ENCODE results near the gene GPATCH8. TPM values are rescaled to one million over a fixed set of nuclear protein-coding genes. Genes with fewer than 3 reads are reported as not detected.

GPATCH8 gene
- total RNA-seq, 1 experiment from 2014 or later: 39.4 TPM

DNA sequence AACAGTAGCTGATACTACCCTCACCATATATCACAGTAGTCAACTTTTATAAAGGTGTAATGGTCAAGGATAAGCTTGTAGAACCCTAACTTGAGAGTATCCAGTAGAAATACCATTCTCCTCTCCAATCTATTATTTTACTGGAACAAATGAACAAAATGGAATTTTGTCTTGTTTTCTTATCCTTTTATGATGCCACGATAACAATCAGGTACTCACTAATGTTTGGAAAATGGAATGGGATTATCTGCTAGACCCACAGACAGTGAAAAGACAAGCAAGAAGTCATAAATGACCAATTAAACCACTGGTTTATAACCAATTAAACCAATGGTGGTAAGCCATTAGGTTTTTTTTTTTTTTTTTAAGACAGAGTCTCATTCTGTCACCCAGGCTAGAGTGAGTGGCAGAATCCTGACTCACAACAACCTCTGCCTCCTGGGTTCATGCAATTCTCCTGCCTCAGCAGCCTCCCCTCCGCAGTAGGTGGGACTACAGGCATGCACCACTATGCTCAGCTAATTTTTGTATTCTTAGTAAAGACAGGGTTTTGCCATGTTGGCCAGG lies 10.4 kb downstream of the GPATCH8 start:
- Histone ChIP-seq H3K4me1 (replicated peaks; ENCODE audit: insufficient read depth) (no peaks in the 10 kb centered on the region), H3K9me2 (ENCODE audit: insufficient read depth) (no peaks in the 10 kb centered on the region), H3K4me3 (no peak overlapping the region), H3K9me3 (ENCODE audit: insufficient read depth, low read depth) (no peaks in the 10 kb centered on the region), H3K79me2 (ENCODE audit: low read depth) (peaks cover 100% of the 10 kb centered on the region), H3F3A (ENCODE audit: insufficient read depth, low read depth) (no peaks in the 10 kb centered on the region; the same call in 1 of the 2 replicates), H3K36me3 (ENCODE audit: low read depth) (no peaks in the 10 kb centered on the region), H4K20me1 (ENCODE audit: insufficient read depth) (peaks cover 77% of the 10 kb centered on the region), H3K27ac (no peak overlapping the region), H3K4me2 (no peak overlapping the region), H3K27me3 (ENCODE audit: insufficient read depth, low read depth) (no peaks in the 10 kb centered on the region), H2AFZ (no peak overlapping the region)
- BruUV-seq (replicated peaks): no TSS peak
- TF ChIP-seq, protein P1, sequence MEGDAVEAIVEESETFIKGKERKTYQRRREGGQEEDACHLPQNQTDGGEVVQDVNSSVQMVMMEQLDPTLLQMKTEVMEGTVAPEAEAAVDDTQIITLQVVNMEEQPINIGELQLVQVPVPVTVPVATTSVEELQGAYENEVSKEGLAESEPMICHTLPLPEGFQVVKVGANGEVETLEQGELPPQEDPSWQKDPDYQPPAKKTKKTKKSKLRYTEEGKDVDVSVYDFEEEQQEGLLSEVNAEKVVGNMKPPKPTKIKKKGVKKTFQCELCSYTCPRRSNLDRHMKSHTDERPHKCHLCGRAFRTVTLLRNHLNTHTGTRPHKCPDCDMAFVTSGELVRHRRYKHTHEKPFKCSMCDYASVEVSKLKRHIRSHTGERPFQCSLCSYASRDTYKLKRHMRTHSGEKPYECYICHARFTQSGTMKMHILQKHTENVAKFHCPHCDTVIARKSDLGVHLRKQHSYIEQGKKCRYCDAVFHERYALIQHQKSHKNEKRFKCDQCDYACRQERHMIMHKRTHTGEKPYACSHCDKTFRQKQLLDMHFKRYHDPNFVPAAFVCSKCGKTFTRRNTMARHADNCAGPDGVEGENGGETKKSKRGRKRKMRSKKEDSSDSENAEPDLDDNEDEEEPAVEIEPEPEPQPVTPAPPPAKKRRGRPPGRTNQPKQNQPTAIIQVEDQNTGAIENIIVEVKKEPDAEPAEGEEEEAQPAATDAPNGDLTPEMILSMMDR (conservative IDR thresholded peaks at IDR 0.05): no peak
- no peak for TF ChIP-seq EZH2 (IDR thresholded peaks at IDR 0.05; ENCODE audit: low read depth)
- intact Hi-C loops (cut with micrococcal nuclease; ENCODE audit: unreplicated experiment): no loop called here
- ChIA-PET CTCF (no interaction called here), POLR2A (ENCODE audit: unreplicated experiment) (no interaction called here)
- DNase-seq: no peak

- BruUV-seq (replicated peaks): no TSS peak
- Histone ChIP-seq H3K9me2 (ENCODE audit: insufficient read depth) (no peaks in the 10 kb centered on the region), H3K27me3 (ENCODE audit: insufficient read depth, low read depth) (no peaks in the 10 kb centered on the region), H3K79me2 (ENCODE audit: low read depth) (peaks cover 97% of the 10 kb centered on the region), H4K20me1 (ENCODE audit: insufficient read depth) (peaks cover 62% of the 10 kb centered on the region), H3K4me1 (replicated peaks; ENCODE audit: insufficient read depth) (no peaks in the 10 kb centered on the region), H3K27ac (no peak overlapping the region), H3F3A (ENCODE audit: insufficient read depth, low read depth) (peaks cover 7% of the 10 kb centered on the region; the same call in 1 of the 2 replicates), H2AFZ (no peak overlapping the region), H3K36me3 (ENCODE audit: low read depth) (no peaks in the 10 kb centered on the region), H3K4me3 (no peak overlapping the region), H3K4me2 (no peak overlapping the region), H3K9me3 (ENCODE audit: insufficient read depth, low read depth) (no peaks in the 10 kb centered on the region)
- no peak for DNase-seq
- POLR2A ChIA-PET (ENCODE audit: unreplicated experiment): no interaction called here
- CTCF ChIA-PET: interaction anchor here (0.6 kb wide), 1 partner anchor 125 kb away, joined by 3 read pairs; no protein-coding TSS in a partner anchor
- intact Hi-C loops (cut with micrococcal nuclease; ENCODE audit: unreplicated experiment): no loop called here
- TF ChIP-seq, protein P1 (conservative IDR thresholded peaks at IDR 0.05): no peak
- no peak for TF ChIP-seq EZH2 (IDR thresholded peaks at IDR 0.05; ENCODE audit: low read depth)
Observed at GRCh38 chr17:44489581-44489980, 13.6 kb downstream of the GPATCH8 start.

- DNase-seq: no peak
- Histone ChIP-seq H2AFZ (no peak overlapping the region), H3K27ac (no peak overlapping the region), H4K20me1 (ENCODE audit: insufficient read depth) (peaks cover 50% of the 10 kb centered on the region), H3K4me2 (no peak overlapping the region), H3K27me3 (ENCODE audit: insufficient read depth, low read depth) (no peaks in the 10 kb centered on the region), H3K4me3 (no peak overlapping the region), H3K79me2 (ENCODE audit: low read depth) (peaks cover 87% of the 10 kb centered on the region), H3K9me2 (ENCODE audit: insufficient read depth) (no peaks in the 10 kb centered on the region), H3K9me3 (ENCODE audit: insufficient read depth, low read depth) (no peaks in the 10 kb centered on the region), H3F3A (ENCODE audit: insufficient read depth, low read depth) (0 out of 2 replicates have a peak, but pooled peaks cover 7% of the 10 kb centered on the region), H3K4me1 (replicated peaks; ENCODE audit: insufficient read depth) (no peaks in the 10 kb centered on the region), H3K36me3 (ENCODE audit: low read depth) (no peaks in the 10 kb centered on the region)
- no TSS peak for BruUV-seq (replicated peaks)
- ChIA-PET POLR2A (ENCODE audit: unreplicated experiment) (no interaction called here), CTCF (no interaction called here)
- intact Hi-C loops (cut with micrococcal nuclease; ENCODE audit: unreplicated experiment): no loop called here
- TF ChIP-seq, protein P1 (conservative IDR thresholded peaks at IDR 0.05): no peak
- no peak for TF ChIP-seq EZH2 (IDR thresholded peaks at IDR 0.05; ENCODE audit: low read depth)
Observed at GRCh38 chr17:44487170-44487569, 16.0 kb downstream of the GPATCH8 start.
